Progenitor cell of endocrine pancreas (in vitro differentiated cells): ENCODE results near the gene HSD11B1. TPM values are rescaled to one million over a fixed set of nuclear protein-coding genes. Genes with fewer than 3 reads are reported as not detected.
A peak's percentile ranks its signal among the peaks of the same experiment; 100 is the strongest.
"Not testable (repeated sequence)": the region's sequence is repeated elsewhere in the genome, so short reads cannot be mapped to it uniquely, and the experiment has no call there.

Experiments
- DNase-seq: peaks from one replicate; pipeline ENCODE4 v3.0.0; 2021; ENCODE audit warnings: low spot score; ENCODE audit not compliant: unreplicated experiment
- H3K27ac Mint-ChIP-seq: 2 replicates; pipeline ENCODE4 v1.8.0; 2021; ENCODE audit warnings: mild to moderate bottlenecking, moderate library complexity, mixed read lengths
- H3K27me3 Mint-ChIP-seq: 2 replicates; pipeline ENCODE4 v1.8.0; 2021; ENCODE audit warnings: mixed read lengths
- H3K36me3 Mint-ChIP-seq: 2 replicates; pipeline ENCODE4 v1.8.0; 2022; ENCODE audit warnings: mixed read lengths; ENCODE audit not compliant: insufficient read depth
- H3K4me1 Mint-ChIP-seq: 2 replicates; pipeline ENCODE4 v1.8.0; 2021; ENCODE audit warnings: low read depth, mixed read lengths
- H3K4me3 Mint-ChIP-seq: 2 replicates; pipeline ENCODE4 v1.8.0; 2021; ENCODE audit warnings: low read depth, mild to moderate bottlenecking, moderate library complexity, mixed read lengths
- H3K9me3 Mint-ChIP-seq: 2 replicates; pipeline ENCODE4 v1.8.0; 2021; ENCODE audit warnings: low read depth, mixed read lengths
- CTCF ChIP-seq: fragments of 200-600 bp; sonication (generic); IDR thresholded peaks from one replicate; pipeline ENCODE4 v1.5.0; 2021; ENCODE audit warnings: antibody characterized with exemption, mild to moderate bottlenecking; ENCODE audit not compliant: unreplicated experiment
- total RNA-seq: library from RNA; stranded (reverse); gene quantifications from 2 replicates; pipeline ENCODE4 v1.2.1, GENCODE V29; 2021

The HSD11B1 gene
- total RNA-seq, 1 donor from 2014 or later = not detected

GRCh38 chr1:209691237-209691636 is 13.4 kb upstream of the HSD11B1 start:
- Mint-ChIP-seq H3K27ac (no peak overlapping the region), H3K9me3 (no peaks in the 10 kb centered on the region)

GRCh38 chr1:209692296-209692695 is 12.3 kb upstream of the HSD11B1 start:
- Mint-ChIP-seq H3K27me3 (peaks cover 43% of the 10 kb centered on the region), H3K4me1 (peaks cover 6% of the 10 kb centered on the region), H3K36me3 (no peaks in the 10 kb centered on the region), H3K9me3 (no peaks in the 10 kb centered on the region), H3K4me3 (no peak overlapping the region), H3K27ac (no peak overlapping the region)
- no peak for TF ChIP-seq CTCF
- no peak for DNase-seq

More at GRCh38 chr1:209691237-209691636, 13.4 kb upstream of the HSD11B1 start:
- DNase-seq = no peak
- Mint-ChIP-seq H3K27me3 (peaks cover 43% of the 10 kb centered on the region), H3K4me3 (no peak overlapping the region), H3K36me3 (no peaks in the 10 kb centered on the region), H3K4me1 (peaks cover 6% of the 10 kb centered on the region)
- no peak for TF ChIP-seq CTCF

GRCh38 chr1:209692745-209693504 is 11.7 kb upstream of the HSD11B1 start:
- H3K4me1 Mint-ChIP-seq = peaks cover 6% of the 10 kb centered on the region
- TF ChIP-seq CTCF = peak; percentile 95
- peaks cover 37% of the 10 kb centered on the region for H3K27me3 Mint-ChIP-seq
- no peaks in the 10 kb centered on the region for H3K9me3 Mint-ChIP-seq
- H3K36me3 Mint-ChIP-seq = no peaks in the 10 kb centered on the region
- H3K27ac Mint-ChIP-seq = no peak overlapping the region
- peak; percentile 64 for DNase-seq
- no peak overlapping the region for H3K4me3 Mint-ChIP-seq

- Mint-ChIP-seq H3K4me3 (no peak overlapping the region), H3K27me3 (peaks cover 44% of the 10 kb centered on the region), H3K36me3 (no peaks in the 10 kb centered on the region), H3K9me3 (no peaks in the 10 kb centered on the region), H3K4me1 (no peaks in the 10 kb centered on the region), H3K27ac (no peak overlapping the region)
- no peak for TF ChIP-seq CTCF
- DNase-seq = no peak
Measured at GRCh38 chr1:209696673-209697072, 8.0 kb upstream of the HSD11B1 start.

- no peaks in the 10 kb centered on the region for H3K36me3 Mint-ChIP-seq
- no peak for TF ChIP-seq CTCF
Measured at GRCh38 chr1:209697126-209697525, 7.5 kb upstream of the HSD11B1 start.

GRCh38 chr1:209700686-209701085 is 4.0 kb upstream of the HSD11B1 start:
- H3K36me3 Mint-ChIP-seq, H3K4me1 Mint-ChIP-seq, H3K4me3 Mint-ChIP-seq, H3K9me3 Mint-ChIP-seq, DNase-seq, H3K27ac Mint-ChIP-seq: not testable (repeated sequence)
- peaks cover 26% of the 10 kb centered on the region for H3K27me3 Mint-ChIP-seq

More at GRCh38 chr1:209697126-209697525, 7.5 kb upstream of the HSD11B1 start:
- no peaks in the 10 kb centered on the region for H3K9me3 Mint-ChIP-seq
- no peak for DNase-seq
- H3K4me3 Mint-ChIP-seq = no peak overlapping the region
- no peaks in the 10 kb centered on the region for H3K4me1 Mint-ChIP-seq
- H3K27me3 Mint-ChIP-seq = peaks cover 46% of the 10 kb centered on the region
- H3K27ac Mint-ChIP-seq = no peak overlapping the region
